RPMI7951 (cell line): Measurements from ENCODE around the gene CSNK1G3. TPM values are rescaled to one million over a fixed set of nuclear protein-coding genes. Genes with fewer than 3 reads are reported as not detected.

Experiments used
- DNase-seq: peaks from one replicate; pipeline ENCODE4 v3.0.0-alpha.2; 2012; ENCODE audit warnings: low read depth
- total RNA-seq: library from RNA; depleted of rRNA; stranded (reverse); fragments of >200 nt; shearing (Covaris generic); gene quantifications from 2 replicates; pipeline ENCODE4 v1.2.3, GENCODE V29; 2014

CSNK1G3 gene
- total RNA-seq, 1 experiment from 2014 or later = 35.7 TPM

GRCh38 chr5:123514615-123515355, 2.8 kb downstream of the CSNK1G3 start:
- no peak for DNase-seq

GRCh38 chr5:123515904-123516303, 3.9 kb downstream of the CSNK1G3 start:
- DNase-seq = no peak

GRCh38 chr5:123517476-123517875, 5.5 kb downstream of the CSNK1G3 start:
- DNase-seq = no peak

- no peak for DNase-seq
Measured at GRCh38 chr5:123518111-123518510, 6.1 kb downstream of the CSNK1G3 start.

GRCh38 chr5:123520677-123521247, 8.8 kb downstream of the CSNK1G3 start:
- DNase-seq = no peak

- DNase-seq = no peak
Measured at GRCh38 chr5:123524146-123524545, 12.2 kb downstream of the CSNK1G3 start.

GRCh38 chr5:123527190-123527589, 15.2 kb downstream of the CSNK1G3 start:
- no peak for DNase-seq

- no peak for DNase-seq
Measured at GRCh38 chr5:123528065-123528464, 16.1 kb downstream of the CSNK1G3 start.

GRCh38 chr5:123528878-123529277, 16.9 kb downstream of the CSNK1G3 start:
- DNase-seq = no peak

- no peak for DNase-seq
Measured at GRCh38 chr5:123530728-123531127, 18.8 kb downstream of the CSNK1G3 start.

- DNase-seq = no peak
Measured at GRCh38 chr5:123535648-123536047, 23.7 kb downstream of the CSNK1G3 start.

GRCh38 chr5:123537256-123537655, 25.3 kb downstream of the CSNK1G3 start:
- DNase-seq = no peak

GRCh38 chr5:123537845-123538244, 25.9 kb downstream of the CSNK1G3 start:
- DNase-seq = no peak

- no peak for DNase-seq
Measured at GRCh38 chr5:123538670-123539459, 26.9 kb downstream of the CSNK1G3 start.

GRCh38 chr5:123540534-123540933, 28.6 kb downstream of the CSNK1G3 start:
- DNase-seq = no peak

- DNase-seq = no peak
Measured at GRCh38 chr5:123543438-123543837, 31.5 kb downstream of the CSNK1G3 start.

- peak; percentile 33 for DNase-seq
Measured at GRCh38 chr5:123545506-123545905, 33.5 kb downstream of the CSNK1G3 start.

- no peak for DNase-seq
Measured at GRCh38 chr5:123546657-123547056, 34.7 kb downstream of the CSNK1G3 start.

GRCh38 chr5:123549256-123549904, 37.4 kb downstream of the CSNK1G3 start:
- DNase-seq = no peak

- no peak for DNase-seq
Measured at GRCh38 chr5:123554601-123555000, 42.6 kb downstream of the CSNK1G3 start.

- no peak for DNase-seq
Measured at GRCh38 chr5:123557907-123558306, 45.9 kb downstream of the CSNK1G3 start.

GRCh38 chr5:123558762-123559433, 46.9 kb downstream of the CSNK1G3 start:
- no peak for DNase-seq
